GM18519 (cell line): ENCODE measurements around the gene RNGTT.
"Not testable (repeated sequence)": the region's sequence is repeated elsewhere in the genome, so short reads cannot be mapped to it uniquely, and the experiment has no call there.

ENCODE experiments used
- ATAC-seq: cut with Tn5 transposase; IDR thresholded peaks from one replicate; pipeline ENCODE4 v1.9.1; 2021; ENCODE audit warnings: mild to moderate bottlenecking, moderate library complexity; ENCODE audit not compliant: unreplicated experiment, low FRiP score

Gene RNGTT

GRCh38 chr6:88914895-88915598 is 48.4 kb downstream of the RNGTT start:
- ATAC-seq = no peak

- ATAC-seq = no peak
Measured at GRCh38 chr6:88914180-88914579, 49.2 kb downstream of the RNGTT start.

GRCh38 chr6:88913471-88913870 is 49.9 kb downstream of the RNGTT start:
- no peak for ATAC-seq

GRCh38 chr6:88910922-88911778 is 52.3 kb downstream of the RNGTT start:
- no peak for ATAC-seq

GRCh38 chr6:88908598-88909548 is 54.5 kb downstream of the RNGTT start:
- ATAC-seq = no peak

GRCh38 chr6:88907148-88907547 is 56.3 kb downstream of the RNGTT start:
- ATAC-seq = not testable (repeated sequence)

GRCh38 chr6:88899569-88900316 is 63.7 kb downstream of the RNGTT start:
- no peak for ATAC-seq

- ATAC-seq = no peak
Measured at GRCh38 chr6:88895911-88896310, 67.5 kb downstream of the RNGTT start.

- no peak for ATAC-seq
Measured at GRCh38 chr6:88890860-88891845, 72.3 kb downstream of the RNGTT start.

- ATAC-seq = no peak
Measured at GRCh38 chr6:88890394-88890793, 73.0 kb downstream of the RNGTT start.

- ATAC-seq = no peak
Measured at GRCh38 chr6:88884361-88884760, 79.1 kb downstream of the RNGTT start.

- ATAC-seq = no peak
Measured at GRCh38 chr6:88882536-88882935, 80.9 kb downstream of the RNGTT start.

GRCh38 chr6:88881451-88881850 is 82.0 kb downstream of the RNGTT start:
- no peak for ATAC-seq

- no peak for ATAC-seq
Measured at GRCh38 chr6:88880021-88880420, 83.4 kb downstream of the RNGTT start.

GRCh38 chr6:88877893-88878292 is 85.5 kb downstream of the RNGTT start:
- no peak for ATAC-seq

- ATAC-seq = no peak
Measured at GRCh38 chr6:88872962-88873361, 90.5 kb downstream of the RNGTT start.

GRCh38 chr6:88871498-88871897 is 91.9 kb downstream of the RNGTT start:
- no peak for ATAC-seq

GRCh38 chr6:88870717-88871330 is 92.6 kb downstream of the RNGTT start:
- ATAC-seq = no peak
